Daoy (cell line): ENCODE data around the gene SULT2B1. TPM values are rescaled to one million over a fixed set of nuclear protein-coding genes. Genes with fewer than 3 reads are reported as not detected.

ENCODE experiments used
- DNase-seq: peaks from one replicate; pipeline ENCODE4 v3.0.0-alpha.2; 2015; ENCODE audit warnings: low read depth
- total RNA-seq: library from RNA; depleted of rRNA; stranded (reverse); fragments of >200 nt; shearing (Covaris generic); gene quantifications from 2 replicates; pipeline ENCODE4 v1.2.3, GENCODE V29; 2014

The SULT2B1 gene
- total RNA-seq, 1 experiment from 2014 or later, result not detected

DNA sequence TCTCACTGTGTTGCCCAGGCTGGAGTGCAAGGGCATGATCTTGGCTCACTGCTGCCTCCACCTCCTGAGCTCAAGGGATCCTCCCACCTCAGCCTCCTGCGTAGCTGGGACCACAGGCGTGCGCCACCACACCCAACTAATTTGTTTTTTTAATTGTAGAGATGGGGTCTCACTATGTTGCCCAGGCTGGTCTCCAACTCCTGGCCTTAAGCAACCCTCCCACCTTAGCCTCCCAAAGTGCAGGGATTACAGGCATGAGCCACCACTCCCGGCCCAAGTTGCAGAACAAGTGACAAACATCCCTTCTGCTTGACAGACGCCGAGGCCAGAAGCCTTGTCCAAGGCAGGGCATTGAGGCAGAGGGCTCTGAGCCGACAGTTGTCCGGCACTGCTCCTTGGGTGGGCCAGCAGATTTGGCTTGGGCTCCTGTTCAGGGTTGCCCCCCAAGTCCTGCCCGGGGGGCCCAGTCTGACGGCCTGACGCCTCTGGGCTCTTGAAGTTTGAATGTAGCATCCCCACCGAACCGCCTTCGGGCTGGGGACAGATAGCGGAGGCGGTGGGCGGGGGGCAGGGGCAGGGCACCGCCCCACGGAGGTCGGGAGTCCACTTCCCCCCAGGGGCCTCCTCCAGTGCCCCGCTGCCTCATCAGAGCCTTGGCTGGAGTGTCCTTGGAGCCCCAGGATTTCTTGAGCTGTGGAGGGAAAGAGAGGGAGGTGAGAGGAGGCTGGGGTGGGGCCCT lies 48.9 kb downstream of the SULT2B1 start:
- DNase-seq, result no peak

- DNase-seq, result no peak
Observed at GRCh38 chr19:48603001-48603400, 51.0 kb downstream of the SULT2B1 start.

DNA sequence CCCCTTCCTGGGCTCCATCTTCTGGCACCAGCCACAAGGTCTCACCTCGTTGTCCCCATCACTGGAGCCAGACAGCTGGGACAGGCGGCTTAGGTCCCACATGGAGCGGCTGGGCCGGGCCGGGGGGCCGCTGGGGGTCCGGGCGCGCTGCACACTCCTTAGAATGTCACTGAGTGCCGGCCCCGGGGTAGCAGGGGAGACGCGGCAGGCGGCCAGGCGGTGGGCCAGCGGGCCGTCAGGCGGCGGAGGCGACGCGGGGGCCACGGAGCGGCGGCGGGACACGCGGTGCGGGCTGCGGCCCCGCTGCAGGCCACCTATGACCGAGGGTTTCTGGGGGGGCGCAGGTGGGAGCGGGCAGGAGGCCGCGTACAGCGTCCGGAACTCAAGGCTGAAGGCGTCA lies 51.5 kb downstream of the SULT2B1 start:
- DNase-seq, result no peak

DNA sequence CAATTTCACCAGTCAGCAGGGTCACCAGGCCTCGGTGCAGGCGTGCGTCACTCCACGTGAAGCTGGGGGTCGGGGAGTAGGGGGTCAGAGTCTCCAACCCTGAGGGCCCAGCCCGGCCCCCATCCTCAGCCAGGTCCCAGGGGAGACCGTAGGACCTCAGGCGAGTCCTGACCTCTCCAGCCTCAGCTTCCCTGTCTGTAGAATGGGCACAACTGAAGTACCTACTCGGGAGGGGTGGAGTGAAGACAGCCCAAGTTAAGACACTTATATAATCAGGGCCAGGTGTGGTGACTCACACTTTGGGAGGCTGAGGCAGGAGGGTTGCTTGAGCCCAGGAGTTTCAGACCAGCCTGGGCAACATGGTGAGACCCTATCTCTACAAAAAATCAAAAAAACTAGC lies 51.9 kb downstream of the SULT2B1 start:
- no peak for DNase-seq

DNA sequence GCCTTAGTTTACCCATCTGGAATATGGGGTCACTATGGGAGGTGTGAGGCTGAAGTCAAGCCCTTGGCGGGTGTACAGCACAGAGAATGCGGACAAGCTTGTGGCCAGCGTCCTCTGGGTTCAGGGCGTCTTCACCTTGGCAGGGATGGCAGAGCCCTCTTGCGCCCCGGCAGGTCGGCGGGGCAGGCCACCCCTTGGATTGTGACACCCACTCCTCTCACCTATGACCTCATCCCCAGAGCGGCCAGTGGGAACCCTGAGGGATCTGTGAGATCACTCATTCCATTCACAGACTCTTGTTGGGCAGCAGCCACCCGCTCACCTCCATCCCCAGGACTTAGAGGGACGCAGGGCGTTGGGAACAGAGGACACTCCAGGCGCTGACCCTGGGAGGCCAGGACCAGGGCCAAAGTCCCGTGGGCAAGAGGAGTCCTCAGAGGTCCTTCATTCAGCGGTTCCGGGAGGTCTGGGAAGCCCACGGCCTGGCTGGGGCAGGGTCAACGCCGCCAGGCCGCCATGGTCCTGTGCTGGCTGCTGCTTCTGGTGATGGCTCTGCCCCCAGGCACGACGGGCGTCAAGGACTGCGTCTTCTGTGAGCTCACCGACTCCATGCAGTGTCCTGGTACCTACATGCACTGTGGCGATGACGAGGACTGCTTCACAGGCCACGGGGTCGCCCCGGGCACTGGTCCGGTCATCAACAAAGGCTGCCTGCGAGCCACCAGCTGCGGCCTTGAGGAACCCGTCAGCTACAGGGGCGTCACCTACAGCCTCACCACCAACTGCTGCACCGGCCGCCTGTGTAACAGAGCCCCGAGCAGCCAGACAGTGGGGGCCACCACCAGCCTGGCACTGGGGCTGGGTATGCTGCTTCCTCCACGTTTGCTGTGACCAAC lies 54.7 kb downstream of the SULT2B1 start, which contains the start of gene SPACA4:
Gene SPACA4, plus strand, starts transcription at position 280 of the 896 bp plus-strand sequence. Its CDS starts 237 bp downstream, at position 517.
- DNase-seq, result no peak

DNA sequence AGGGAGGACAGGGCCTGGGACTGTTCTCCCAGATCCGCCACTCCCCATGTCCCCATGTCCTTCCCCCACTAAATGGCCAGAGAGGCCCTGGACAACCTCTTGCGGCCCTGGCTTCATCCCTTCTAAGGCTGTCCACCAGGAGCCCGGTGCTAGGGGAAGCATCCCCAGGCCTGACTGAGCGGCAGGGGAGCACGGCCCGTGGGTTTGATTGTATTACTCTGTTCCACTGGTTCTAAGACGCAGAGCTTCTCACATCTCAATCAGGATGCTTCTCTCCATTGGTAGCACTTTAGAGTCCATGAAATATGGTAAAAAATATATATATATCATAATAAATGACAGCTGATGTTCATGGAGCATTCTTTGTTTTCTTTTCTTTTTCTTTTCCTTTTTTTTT lies 55.4 kb downstream of the SULT2B1 start:
- DNase-seq, result no peak

- peak; percentile 70 for DNase-seq
Observed at GRCh38 chr19:48608798-48609263, 56.9 kb downstream of the SULT2B1 start.

GRCh38 chr19:48609571-48610108 lies 57.7 kb downstream of the SULT2B1 start:
- no peak for DNase-seq

- DNase-seq, result no peak
Observed at GRCh38 chr19:48611872-48612271, 59.9 kb downstream of the SULT2B1 start.

DNA sequence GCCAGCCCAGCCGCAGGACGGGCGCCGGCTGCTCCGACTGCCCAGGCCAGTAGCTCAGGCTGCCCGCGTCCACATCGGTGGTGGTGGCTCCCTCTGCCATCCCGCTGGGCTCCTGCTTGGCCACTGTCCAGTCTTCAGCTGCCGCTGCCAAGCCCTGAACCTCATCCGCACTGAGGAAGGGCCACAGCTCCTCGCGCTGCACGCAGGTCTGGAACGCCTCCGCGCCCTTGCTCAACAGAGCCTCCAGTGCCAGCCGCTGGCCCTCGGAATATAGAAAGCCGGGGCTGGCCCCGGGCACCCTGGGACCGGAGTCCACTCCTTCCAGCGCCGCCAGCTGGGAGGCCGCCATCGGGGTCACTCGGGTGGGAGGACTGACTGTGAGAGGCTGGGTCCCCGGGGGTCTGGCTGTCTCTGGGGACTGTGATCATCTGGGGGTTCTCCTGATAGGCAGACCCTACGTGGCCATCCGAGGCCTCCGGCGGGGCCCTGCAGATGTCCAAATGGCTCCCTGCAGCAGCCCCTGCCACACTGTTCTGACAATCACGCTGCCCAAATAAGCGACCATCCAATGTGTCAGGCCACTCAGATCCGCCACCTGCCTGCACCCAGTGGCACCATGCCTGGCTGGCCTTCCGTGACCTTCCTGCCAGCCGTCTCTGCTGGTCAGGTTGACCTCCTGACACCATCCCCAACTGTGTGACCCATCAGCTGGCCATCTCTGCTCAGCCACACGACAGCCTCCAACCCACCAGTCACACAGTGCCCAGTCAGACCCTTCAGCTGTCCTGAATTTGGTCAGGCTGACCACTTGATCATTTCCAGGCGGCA lies 61.3 kb downstream of the SULT2B1 start:
- no peak for DNase-seq

GRCh38 chr19:48613852-48614435 lies 62.0 kb downstream of the SULT2B1 start:
- DNase-seq, result no peak

DNA sequence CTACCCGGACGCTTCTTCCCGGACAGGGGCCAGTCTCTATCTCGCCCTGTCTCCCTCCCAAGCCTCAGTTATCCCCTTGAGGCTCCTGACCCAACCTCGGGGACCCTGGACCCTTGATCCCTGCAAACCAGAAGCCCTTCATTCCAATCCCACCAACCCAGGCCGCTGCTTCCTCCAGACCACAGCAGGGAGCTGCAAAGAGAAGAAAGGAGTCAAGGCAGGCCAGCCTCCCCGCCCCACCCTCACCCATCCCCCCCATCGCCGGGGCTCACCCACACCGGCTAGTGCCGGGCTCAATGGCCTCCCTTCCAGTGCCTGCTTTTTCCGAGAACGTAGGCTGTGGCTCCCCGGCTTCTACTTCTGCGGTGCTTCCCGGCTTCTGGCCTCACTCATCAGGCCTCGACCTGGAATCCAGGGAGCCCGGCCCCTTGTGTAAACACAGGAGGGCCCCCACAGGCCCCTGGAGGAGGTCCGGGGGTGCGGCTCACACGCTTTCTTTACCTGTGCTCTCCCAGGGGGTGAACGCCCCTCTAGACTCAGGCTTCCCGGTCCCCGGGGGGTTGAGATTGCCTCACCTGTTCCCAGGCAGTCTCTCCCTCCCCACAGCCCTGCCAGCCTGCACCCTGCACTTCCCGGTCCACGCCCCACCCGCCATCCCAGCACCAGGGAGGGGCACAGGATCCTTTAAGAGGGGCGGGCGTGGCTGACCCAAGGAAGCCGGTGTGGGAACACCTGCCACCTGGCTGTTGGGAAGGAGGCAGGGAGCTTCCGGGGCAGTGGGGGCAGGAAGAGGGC lies 62.7 kb downstream of the SULT2B1 start, which contains the start of gene FAM83E:
Gene FAM83E, minus strand, starts transcription at position 641 of the 795 bp plus-strand sequence. CDS start 1,704 bp downstream, outside the sequence.
- DNase-seq, result peak; percentile 46

- no peak for DNase-seq
Observed at GRCh38 chr19:48615231-48616040, 63.5 kb downstream of the SULT2B1 start.

DNA sequence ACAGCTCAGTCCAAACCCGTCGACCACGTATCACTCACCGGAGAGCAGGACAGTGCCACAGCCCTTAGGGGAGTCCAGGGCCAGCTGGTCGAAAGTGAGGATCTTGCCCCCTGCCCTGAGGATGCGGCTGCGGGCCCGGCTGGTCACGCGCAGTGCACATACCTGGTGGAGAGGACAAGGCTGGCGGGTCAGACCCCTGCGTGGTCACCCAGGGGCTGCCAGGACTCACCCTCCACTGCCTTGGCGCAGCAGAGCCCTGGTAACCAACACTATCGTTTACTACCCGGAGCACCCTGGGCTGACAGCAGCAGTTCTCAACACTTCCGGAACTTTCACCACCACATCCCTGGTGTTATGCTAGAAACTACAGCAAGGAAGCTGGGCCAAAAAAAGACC lies 64.1 kb downstream of the SULT2B1 start:
- no peak for DNase-seq

DNA sequence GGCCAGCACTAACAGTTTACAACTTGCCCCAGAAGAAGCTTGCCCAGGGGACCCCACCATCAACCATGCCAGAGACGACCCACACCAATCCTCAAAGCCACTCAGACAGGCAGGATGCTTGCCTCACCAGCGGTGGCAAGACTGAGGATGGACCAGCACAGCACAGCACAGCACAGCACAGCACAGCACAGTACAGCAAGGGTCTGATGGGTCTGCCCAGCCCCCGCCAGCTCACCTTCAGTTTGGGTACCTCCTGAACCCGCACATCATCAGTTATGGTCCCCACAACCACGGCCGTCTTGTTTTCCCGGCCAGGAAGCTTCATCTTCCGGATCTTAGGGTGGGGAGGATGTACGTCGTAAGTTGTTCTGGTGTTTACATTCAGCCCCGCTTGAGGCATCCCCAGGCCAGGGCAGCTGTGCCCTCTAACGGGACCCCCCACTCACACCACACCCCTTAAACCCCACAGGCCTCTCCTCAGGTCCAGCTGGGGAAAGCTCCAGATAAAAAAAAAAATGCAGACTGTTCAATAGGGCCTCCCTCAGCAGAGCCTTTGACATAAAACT lies 64.6 kb downstream of the SULT2B1 start:
- no peak for DNase-seq

DNA sequence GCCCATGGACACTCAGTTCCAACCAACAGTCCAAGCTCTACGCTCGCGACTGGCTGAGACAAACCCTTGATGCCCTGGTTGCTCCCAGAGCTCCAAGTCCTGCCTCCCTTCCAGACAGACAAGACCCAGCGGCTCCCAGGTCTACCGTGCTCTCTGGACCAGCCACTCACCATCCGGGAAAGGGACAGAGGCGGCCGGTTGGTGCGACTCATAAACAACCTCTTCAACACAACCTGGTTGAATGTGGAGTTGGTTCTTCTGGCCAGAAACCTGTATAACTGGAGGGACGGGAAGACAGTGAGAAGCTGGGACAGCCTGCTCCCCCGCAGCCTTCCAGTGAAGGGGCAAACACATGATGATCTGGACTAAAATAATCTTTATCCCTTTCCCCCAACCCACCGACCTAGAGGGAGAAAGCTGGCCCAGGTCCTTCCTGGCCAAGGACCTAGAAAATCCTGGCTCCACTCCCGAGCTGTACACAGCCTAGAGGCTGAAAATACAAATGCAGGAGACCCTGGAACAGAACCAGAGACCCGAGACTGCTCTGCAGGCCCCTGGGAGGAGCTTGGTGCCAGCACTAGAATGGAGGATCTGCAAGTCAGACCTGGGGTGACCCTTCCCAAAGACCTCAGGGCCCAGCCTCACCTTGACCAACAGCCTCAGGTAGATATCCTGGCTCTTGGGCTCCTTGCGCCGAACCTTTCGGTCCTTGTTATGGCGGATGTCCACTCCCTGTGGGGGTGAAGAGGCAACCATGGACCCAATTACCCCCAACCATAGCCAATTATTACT lies 65.4 kb downstream of the SULT2B1 start:
- DNase-seq, result no peak

DNA sequence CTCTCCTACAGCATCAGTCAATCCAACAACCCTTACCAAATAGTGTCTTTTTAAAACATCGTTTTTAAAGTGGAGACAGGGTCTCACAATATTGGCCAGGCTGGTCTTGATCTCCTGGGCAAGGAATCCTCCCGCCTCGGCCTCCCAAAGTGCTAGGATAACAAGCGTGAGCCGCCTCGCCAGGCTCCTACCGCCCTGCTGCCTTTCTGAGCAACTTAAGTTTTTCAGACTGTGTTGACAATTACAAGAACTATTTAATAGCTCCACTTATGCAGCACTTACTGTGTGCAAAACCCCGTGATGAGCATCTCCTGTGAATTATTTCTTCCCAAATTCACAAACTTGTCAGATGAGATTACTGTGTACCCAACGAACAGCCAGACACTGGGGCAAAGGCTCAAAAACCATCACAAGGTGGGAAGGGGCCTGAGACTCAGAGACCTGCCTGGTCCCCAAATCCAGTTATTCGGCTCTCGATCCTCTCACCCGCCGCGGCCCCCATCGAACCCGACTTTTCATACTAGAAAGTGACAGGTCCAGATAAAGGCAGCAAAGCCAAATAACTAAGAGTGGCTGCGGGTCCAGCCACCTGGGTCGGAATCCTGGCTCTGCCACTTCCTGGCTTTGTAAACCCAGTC lies 66.4 kb downstream of the SULT2B1 start:
- DNase-seq, result no peak
